B cell (primary cell): ENCODE data around the gene SEC14L1.

Experiments
- EZH2 ChIP-seq: IDR thresholded peaks from 2 replicates; pipeline ENCODE4 v1.6.1; 2012; ENCODE audit warnings: borderline replicate concordance, low read depth, mild to moderate bottlenecking, moderate library complexity, low read length; ENCODE audit not compliant: insufficient read depth, poor library complexity, severe bottlenecking
- TF ChIP-seq, protein P1 (sequence below): fragments of 200-600 bp; IDR thresholded peaks from one replicate; pipeline ENCODE4 v1.8.0; 2022; ENCODE audit warnings: antibody characterized with exemption, mild to moderate bottlenecking

DNA sequence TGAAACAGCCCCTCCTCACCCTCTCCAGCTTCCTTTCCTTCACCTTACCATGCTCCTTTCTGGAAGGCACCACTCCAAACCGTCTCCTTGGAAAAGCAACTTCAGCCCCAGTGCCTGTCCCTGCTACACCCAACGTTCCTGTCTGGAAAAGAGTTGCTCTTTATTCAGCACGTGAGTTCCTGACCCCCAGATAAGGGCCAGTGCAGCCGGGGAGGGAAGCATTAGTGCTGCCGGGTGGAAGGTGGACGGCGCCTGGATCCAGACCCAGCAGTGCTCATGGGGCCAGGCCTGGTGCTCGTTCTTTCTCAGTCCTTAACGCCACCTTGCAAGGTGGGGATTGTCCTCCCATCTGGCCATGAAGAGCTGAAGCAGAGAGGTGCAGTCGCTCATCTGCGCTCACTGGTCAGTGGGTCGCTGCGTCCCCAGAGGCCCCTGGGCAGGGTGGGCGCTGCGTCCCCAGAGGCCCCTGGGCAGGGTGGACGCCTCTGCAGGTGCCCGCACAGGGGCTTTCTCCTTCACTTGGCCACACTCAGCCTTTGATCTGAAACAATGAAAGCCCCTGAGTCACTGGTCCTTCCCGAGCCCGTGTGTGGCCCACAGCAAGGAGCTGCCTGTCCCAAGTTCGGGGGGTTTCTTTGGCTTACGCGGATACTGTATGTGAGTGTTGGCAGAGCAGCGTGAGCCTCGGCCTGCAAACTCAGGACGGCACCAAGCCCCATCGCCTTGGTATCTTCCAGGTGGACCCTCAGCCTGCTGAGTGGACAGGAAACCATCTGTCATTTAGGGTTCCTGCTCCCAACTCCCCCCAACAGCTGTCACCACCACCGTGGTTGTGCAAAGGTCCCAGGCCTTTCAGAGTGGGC lies 117.1 kb downstream of the SEC14L1 start:
- TF ChIP-seq, protein P1, sequence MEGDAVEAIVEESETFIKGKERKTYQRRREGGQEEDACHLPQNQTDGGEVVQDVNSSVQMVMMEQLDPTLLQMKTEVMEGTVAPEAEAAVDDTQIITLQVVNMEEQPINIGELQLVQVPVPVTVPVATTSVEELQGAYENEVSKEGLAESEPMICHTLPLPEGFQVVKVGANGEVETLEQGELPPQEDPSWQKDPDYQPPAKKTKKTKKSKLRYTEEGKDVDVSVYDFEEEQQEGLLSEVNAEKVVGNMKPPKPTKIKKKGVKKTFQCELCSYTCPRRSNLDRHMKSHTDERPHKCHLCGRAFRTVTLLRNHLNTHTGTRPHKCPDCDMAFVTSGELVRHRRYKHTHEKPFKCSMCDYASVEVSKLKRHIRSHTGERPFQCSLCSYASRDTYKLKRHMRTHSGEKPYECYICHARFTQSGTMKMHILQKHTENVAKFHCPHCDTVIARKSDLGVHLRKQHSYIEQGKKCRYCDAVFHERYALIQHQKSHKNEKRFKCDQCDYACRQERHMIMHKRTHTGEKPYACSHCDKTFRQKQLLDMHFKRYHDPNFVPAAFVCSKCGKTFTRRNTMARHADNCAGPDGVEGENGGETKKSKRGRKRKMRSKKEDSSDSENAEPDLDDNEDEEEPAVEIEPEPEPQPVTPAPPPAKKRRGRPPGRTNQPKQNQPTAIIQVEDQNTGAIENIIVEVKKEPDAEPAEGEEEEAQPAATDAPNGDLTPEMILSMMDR, result no peak
- no peak for TF ChIP-seq EZH2
